ENCODE results near the gene LEF1. TPM values are rescaled to one million over a fixed set of nuclear protein-coding genes. Genes with fewer than 3 reads are reported as not detected.

LEF1 gene
- total and polyA plus RNA-seq, 9 of the 15 experiments (the other 6 are each of a cell fraction or from before 2014, with no cell fraction given): 15.1 to 81.1 (median 29.7) TPM

GRCh38 chr4:108191269-108191914, 22.7 kb upstream of the LEF1 start (continued):
- TF ChIP-seq ELK1 (CRISPR knock-in tag; IDR thresholded peaks at IDR 0.05) (no peak), CTCF (IDR thresholded peaks at IDR 0.05 in 2 of 3, conservative IDR thresholded peaks at IDR 0.05 in 1 of 3; ENCODE audit: insufficient read depth in 2 of 3, low read depth in 1 of 3, low read length in 3 of 3) (no peak), AFF4 (CRISPR knock-in tag; IDR thresholded peaks at IDR 0.05) (no peak)

Data from K562 (cell line).